Measurements from ENCODE around the gene RIPOR2. TPM values are rescaled to one million over a fixed set of nuclear protein-coding genes. Genes with fewer than 3 reads are reported as not detected.
A peak's percentile ranks its signal among the peaks of the same experiment; 100 is the strongest.

RIPOR2 gene
- total RNA-seq, 1 experiment from 2014 or later: 5.0 TPM

DNA sequence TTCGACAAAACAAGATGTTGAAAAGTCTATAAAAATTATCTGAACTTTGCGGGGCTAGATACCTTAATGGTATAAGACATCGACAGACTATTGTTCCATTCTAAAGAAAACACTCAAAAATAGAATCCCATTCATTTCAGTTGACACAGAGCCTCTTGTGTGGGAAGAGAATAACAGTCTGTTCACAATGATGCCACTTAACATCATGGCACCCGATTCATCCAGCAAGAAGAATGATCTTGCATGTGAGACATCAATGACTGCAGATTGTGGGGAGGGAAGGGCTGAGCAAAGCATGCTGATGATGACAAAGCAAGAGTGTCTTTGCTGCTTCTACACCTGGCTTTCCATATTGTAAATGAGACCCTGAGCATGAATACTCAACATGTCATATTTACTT is 87.3 kb downstream of the RIPOR2 start:
- Histone ChIP-seq H2AFZ (ENCODE audit: low read length) (no peak overlapping the region), H3K27ac (ENCODE audit: insufficient read length, low read depth, low read length) (no peak overlapping the region), H3K9ac (ENCODE audit: extremely low read depth, insufficient read length, low read length) (no peak overlapping the region), H4K20me1 (ENCODE audit: control insufficient read depth, insufficient read depth, insufficient read length) (no peaks in the 10 kb centered on the region), H3K4me2 (ENCODE audit: insufficient read depth, insufficient read length, low read length) (no peak overlapping the region), H3K79me2 (ENCODE audit: insufficient read depth, low read length) (no peaks in the 10 kb centered on the region), H2AK5ac (ENCODE audit: insufficient read length, low read length) (no peak overlapping the region), H3K79me1 (ENCODE audit: insufficient read depth, low read depth, low read length, poor library complexity, severe bottlenecking) (no peaks in the 10 kb centered on the region), H2BK15ac (ENCODE audit: low read depth, low read length) (no peak overlapping the region), H3K23ac (ENCODE audit: insufficient read length, low read depth, low read length) (no peak overlapping the region), H3K4ac (ENCODE audit: low read depth, low read length) (no peak overlapping the region), H3K56ac (ENCODE audit: insufficient read length, low read depth, low read length) (no peak overlapping the region), H4K8ac (replicated peaks; ENCODE audit: insufficient read length, low read depth, low read length) (no peak overlapping the region), H2BK120ac (ENCODE audit: low read depth, low read length, poor library complexity, severe bottlenecking) (no peak overlapping the region), H3K23me2 (ENCODE audit: insufficient read length, low read depth, low read length, poor library complexity, severe bottlenecking) (no peaks in the 10 kb centered on the region), H3K14ac (ENCODE audit: insufficient read depth, low read length) (no peak overlapping the region), H3K9me3 (ENCODE audit: control insufficient read depth, low read depth, low read length) (no peaks in the 10 kb centered on the region), H3T11ph (ENCODE audit: low read length) (no peak overlapping the region), H3K4me1 (ENCODE audit: insufficient read depth, low read length) (no peaks in the 10 kb centered on the region), H4K5ac (ENCODE audit: insufficient read length, low read depth, low read length) (no peak overlapping the region), H3K18ac (ENCODE audit: insufficient read length, low read depth, low read length) (no peak overlapping the region), H2BK12ac (ENCODE audit: insufficient read length, low read depth, low read length) (no peak overlapping the region), H3K27me3 (ENCODE audit: insufficient read depth, low read length) (no peaks in the 10 kb centered on the region), H4K91ac (ENCODE audit: insufficient read length, low read depth, low read length) (no peak overlapping the region), H2BK5ac (ENCODE audit: insufficient read length, low read length) (no peak overlapping the region), H2BK20ac (ENCODE audit: low read depth, low read length, poor library complexity, severe bottlenecking) (no peak overlapping the region)
- Mint-ChIP-seq H3K4me3 (no peak overlapping the region), H3K4me1 (peaks cover 2 to 7% of the 10 kb centered on the region in 2 experiments; a peak in 3 of 4 replicates), H3K27ac (peak overlapping the region in 1 of 3 experiments; percentile 78; a peak in 1 of 7 replicates), H3K36me3 (ENCODE audit: insufficient read depth in 1 of 3, low read depth in 3 of 3) (peaks cover 11 to 27% (median 25%) of the 10 kb centered on the region in 3 experiments; a peak in 6 of 7 replicates), H3K27me3 (ENCODE audit: low read depth) (no peaks in the 10 kb centered on the region), H3K9me3 (no peaks in the 10 kb centered on the region)
- no CpG with 5 or more reads among the region's 4 CpGs for WGBS (ENCODE audit: extremely low coverage, insufficient read length, low lambda C conversion rate)
- no peak for DNase-seq
- TF ChIP-seq, protein P1, sequence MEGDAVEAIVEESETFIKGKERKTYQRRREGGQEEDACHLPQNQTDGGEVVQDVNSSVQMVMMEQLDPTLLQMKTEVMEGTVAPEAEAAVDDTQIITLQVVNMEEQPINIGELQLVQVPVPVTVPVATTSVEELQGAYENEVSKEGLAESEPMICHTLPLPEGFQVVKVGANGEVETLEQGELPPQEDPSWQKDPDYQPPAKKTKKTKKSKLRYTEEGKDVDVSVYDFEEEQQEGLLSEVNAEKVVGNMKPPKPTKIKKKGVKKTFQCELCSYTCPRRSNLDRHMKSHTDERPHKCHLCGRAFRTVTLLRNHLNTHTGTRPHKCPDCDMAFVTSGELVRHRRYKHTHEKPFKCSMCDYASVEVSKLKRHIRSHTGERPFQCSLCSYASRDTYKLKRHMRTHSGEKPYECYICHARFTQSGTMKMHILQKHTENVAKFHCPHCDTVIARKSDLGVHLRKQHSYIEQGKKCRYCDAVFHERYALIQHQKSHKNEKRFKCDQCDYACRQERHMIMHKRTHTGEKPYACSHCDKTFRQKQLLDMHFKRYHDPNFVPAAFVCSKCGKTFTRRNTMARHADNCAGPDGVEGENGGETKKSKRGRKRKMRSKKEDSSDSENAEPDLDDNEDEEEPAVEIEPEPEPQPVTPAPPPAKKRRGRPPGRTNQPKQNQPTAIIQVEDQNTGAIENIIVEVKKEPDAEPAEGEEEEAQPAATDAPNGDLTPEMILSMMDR (conservative IDR thresholded peaks at IDR 0.05): no peak

All from H9 (cell line).